Measurements from ENCODE around the gene CEP152.

Gene CEP152

DNA sequence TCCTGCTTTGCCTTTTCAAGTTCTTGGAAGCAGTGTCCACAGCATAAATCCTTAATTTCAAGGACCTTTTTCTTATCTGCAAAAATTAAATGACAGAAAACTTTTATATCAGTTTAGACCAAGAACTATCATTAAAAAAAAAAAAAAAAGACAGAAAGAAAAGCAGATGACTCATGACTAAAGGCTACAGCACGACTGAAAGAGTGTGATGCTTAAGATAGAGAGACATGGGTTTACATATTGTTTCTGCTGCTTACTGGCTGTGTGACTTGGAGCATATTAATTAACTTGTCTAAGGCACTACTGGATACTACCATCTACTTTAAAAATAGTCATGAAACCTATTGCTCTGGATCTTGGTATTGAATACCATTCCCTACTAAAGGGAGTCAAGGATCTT lies 62.3 kb downstream of the CEP152 start:
- Histone ChIP-seq H3K9me3 (ENCODE audit: low read length) (no peaks in the 10 kb centered on the region), H2AFZ (ENCODE audit: low read depth, low read length) (no peak overlapping the region), H3K36me3 (ENCODE audit: insufficient read depth, low read length) (peaks cover 21% of the 10 kb centered on the region), H3K4me3 (ENCODE audit: low read length) (no peak overlapping the region), H3K4me1 (ENCODE audit: insufficient read depth, low read length) (no peaks in the 10 kb centered on the region), H3K27me3 (ENCODE audit: insufficient read depth, low read length) (no peaks in the 10 kb centered on the region)

DNA sequence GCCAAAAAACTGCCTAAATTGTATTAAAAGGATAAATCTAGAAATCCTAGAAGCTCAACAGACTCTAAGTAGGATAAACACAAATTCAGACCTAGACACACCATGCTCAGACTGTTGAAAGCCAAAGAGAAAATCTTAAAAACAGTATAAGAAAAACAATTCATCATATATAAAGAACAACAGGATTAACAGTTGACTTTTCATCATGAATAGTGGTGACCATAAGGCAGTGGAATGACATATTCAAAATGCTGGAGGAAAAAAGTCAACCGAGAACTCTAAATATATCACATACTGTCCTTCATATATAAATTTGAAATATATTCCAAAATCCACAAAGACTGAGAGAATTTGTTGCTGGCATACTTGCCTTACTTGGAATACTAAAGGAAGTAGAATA lies 77.3 kb downstream of the CEP152 start:
- H3K27me3 ChIP-seq (ENCODE audit: insufficient read depth, low read length), result no peaks in the 10 kb centered on the region
- no peaks in the 10 kb centered on the region for H3K9me3 ChIP-seq (ENCODE audit: low read length)
- H3K4me3 ChIP-seq (ENCODE audit: low read length), result no peak overlapping the region
- no peak overlapping the region for H2AFZ ChIP-seq (ENCODE audit: low read depth, low read length)
- H3K36me3 ChIP-seq (ENCODE audit: insufficient read depth, low read length), result peaks cover 9% of the 10 kb centered on the region
- H3K4me1 ChIP-seq (ENCODE audit: insufficient read depth, low read length), result no peaks in the 10 kb centered on the region

DNA sequence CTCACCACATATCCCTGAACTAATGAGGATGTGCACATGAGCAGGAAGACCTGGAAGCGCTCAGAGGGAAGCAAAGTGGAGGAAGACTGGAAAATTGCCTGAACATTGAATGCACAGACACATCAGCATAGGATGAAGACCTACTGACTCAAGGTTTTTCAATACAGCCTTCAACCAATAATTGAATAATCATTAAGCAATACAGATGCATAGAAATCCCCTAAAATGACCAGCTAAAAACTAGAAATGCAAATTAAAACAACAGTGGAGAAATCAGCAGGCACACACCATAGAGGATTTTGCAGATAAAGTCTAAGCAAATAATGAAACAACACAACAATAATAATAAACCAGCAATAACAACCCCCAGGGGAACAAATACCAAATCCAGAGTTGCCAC lies 80.4 kb downstream of the CEP152 start:
- H3K4me3 ChIP-seq (ENCODE audit: low read length), result no peak overlapping the region
- no peaks in the 10 kb centered on the region for H3K4me1 ChIP-seq (ENCODE audit: insufficient read depth, low read length)
- no peak overlapping the region for H2AFZ ChIP-seq (ENCODE audit: low read depth, low read length)
- H3K27me3 ChIP-seq (ENCODE audit: insufficient read depth, low read length), result no peaks in the 10 kb centered on the region
- no peaks in the 10 kb centered on the region for H3K9me3 ChIP-seq (ENCODE audit: low read length)
- no peaks in the 10 kb centered on the region for H3K36me3 ChIP-seq (ENCODE audit: insufficient read depth, low read length)

DNA sequence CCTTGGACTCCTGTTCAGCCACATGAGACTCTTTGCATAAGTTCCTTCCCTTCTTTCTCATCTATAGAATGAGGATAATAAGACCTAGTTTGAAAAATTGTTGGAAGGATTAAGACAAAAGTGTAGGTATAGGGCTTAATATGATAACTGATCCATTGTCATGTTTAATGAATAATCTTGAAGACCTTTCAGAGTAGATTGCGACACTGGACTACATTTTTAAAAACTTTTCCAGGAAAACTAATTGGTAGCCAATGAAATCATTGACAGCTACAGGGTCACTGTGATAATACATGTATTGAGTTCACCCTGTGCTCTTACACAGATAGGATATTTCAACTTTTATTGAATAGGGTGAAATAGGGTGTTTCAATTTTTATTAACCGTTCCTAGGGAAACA lies 86.9 kb downstream of the CEP152 start:
- Histone ChIP-seq H2AFZ (ENCODE audit: low read depth, low read length) (no peak overlapping the region), H3K4me3 (ENCODE audit: low read length) (no peak overlapping the region), H3K36me3 (ENCODE audit: insufficient read depth, low read length) (no peaks in the 10 kb centered on the region), H3K9me3 (ENCODE audit: low read length) (no peaks in the 10 kb centered on the region), H3K27me3 (ENCODE audit: insufficient read depth, low read length) (no peaks in the 10 kb centered on the region), H3K4me1 (ENCODE audit: insufficient read depth, low read length) (no peaks in the 10 kb centered on the region)

- no peaks in the 10 kb centered on the region for H3K9me3 ChIP-seq (ENCODE audit: low read length)
- H3K4me1 ChIP-seq (ENCODE audit: insufficient read depth, low read length), result no peaks in the 10 kb centered on the region
- H3K4me3 ChIP-seq (ENCODE audit: low read length), result no peak overlapping the region
- no peak overlapping the region for H2AFZ ChIP-seq (ENCODE audit: low read depth, low read length)
- H3K27me3 ChIP-seq (ENCODE audit: insufficient read depth, low read length), result no peaks in the 10 kb centered on the region
- H3K36me3 ChIP-seq (ENCODE audit: insufficient read depth, low read length), result no peaks in the 10 kb centered on the region
These were observed 87.9 kb downstream of the CEP152 start for GRCh38 chr15:48722764-48723661.

DNA sequence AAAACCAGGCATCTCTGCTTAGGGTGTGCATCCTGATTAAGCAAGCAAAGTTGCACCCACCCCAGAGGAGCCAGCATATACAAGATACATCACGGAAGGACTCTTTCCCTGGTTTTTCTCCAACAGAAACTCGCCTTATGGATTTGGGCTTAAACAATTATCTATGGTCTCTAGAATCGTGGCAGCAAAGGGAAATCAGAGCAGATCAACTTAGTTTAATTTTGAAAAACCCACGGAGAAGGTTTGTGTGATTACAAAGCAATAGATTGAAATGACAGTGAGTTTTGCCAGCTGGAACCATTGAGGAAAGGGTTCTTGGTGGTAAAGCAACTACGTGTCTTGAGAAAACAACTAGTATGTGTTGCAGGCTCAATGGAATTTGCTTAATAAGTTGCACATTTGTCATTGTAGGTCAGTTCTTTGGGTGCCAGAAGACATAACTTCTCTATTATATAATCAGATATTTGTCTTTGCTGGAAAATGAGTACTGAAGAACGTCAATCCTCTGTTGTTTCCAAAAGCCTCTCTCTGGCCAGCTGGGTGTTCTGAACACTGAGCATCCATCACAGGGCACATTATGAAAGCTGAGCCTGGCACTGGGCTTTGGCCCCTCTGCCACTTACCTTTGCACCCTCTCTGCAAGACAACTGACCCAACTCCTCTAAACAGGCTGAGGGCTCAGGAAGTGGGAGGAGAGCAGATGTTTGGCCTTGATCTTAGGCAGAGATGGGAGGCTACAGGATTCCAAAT lies 89.6 kb downstream of the CEP152 start:
- Histone ChIP-seq H3K4me3 (ENCODE audit: low read length) (no peak overlapping the region), H3K9me3 (ENCODE audit: low read length) (no peaks in the 10 kb centered on the region), H3K27me3 (ENCODE audit: insufficient read depth, low read length) (no peaks in the 10 kb centered on the region)

DNA sequence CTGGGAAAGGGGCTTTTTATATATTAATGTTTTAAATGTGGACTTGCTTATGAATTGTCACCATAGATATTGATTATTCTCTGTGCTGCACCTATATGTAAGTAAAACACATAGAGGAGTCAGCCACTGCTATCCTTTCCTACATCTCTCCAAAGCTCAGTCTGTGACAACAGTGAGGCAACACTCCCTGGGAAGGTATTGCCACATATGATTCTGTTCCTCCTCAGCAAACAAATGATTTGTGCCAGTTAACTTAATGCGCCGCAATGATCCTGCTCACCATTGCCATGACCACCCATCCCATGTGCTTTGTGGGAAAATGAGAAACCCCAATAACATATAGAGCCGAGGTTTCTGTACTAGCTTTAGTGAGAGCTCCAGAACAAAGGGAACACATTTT lies 90.2 kb downstream of the CEP152 start:
- no peaks in the 10 kb centered on the region for H3K9me3 ChIP-seq (ENCODE audit: low read length)
- H3K27me3 ChIP-seq (ENCODE audit: insufficient read depth, low read length), result no peaks in the 10 kb centered on the region
- no peak overlapping the region for H3K4me3 ChIP-seq (ENCODE audit: low read length)
- H3K4me1 ChIP-seq (ENCODE audit: insufficient read depth, low read length), result no peaks in the 10 kb centered on the region
- H2AFZ ChIP-seq (ENCODE audit: low read depth, low read length), result no peak overlapping the region
- no peaks in the 10 kb centered on the region for H3K36me3 ChIP-seq (ENCODE audit: insufficient read depth, low read length)

More for the DNA sequence above, 89.6 kb downstream of the CEP152 start:
- H2AFZ ChIP-seq (ENCODE audit: low read depth, low read length), result no peak overlapping the region
- H3K36me3 ChIP-seq (ENCODE audit: insufficient read depth, low read length), result no peaks in the 10 kb centered on the region
- no peaks in the 10 kb centered on the region for H3K4me1 ChIP-seq (ENCODE audit: insufficient read depth, low read length)

DNA sequence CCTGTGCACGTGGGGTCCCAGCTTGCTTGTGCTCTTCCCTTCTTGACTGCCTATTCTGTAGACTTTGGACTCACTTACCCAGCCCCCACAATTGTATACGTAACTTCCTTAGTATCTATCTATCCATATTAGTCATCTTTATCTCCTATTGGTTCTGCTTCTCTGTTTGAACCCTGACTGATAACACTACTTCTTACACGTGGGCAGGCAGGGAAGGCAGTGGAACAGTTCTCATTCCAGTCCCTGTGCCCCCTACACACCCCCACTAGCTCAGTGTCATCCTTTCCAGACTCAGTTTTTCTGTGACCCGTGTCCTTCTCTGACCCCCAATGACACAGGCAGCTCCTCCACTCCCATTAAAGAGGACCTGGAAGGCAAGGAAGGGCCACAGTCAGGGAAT lies 91.2 kb downstream of the CEP152 start:
- Histone ChIP-seq H3K4me1 (ENCODE audit: insufficient read depth, low read length) (no peaks in the 10 kb centered on the region), H3K4me3 (ENCODE audit: low read length) (no peak overlapping the region), H3K36me3 (ENCODE audit: insufficient read depth, low read length) (no peaks in the 10 kb centered on the region), H2AFZ (ENCODE audit: low read depth, low read length) (no peak overlapping the region), H3K9me3 (ENCODE audit: low read length) (no peaks in the 10 kb centered on the region), H3K27me3 (ENCODE audit: insufficient read depth, low read length) (no peaks in the 10 kb centered on the region)

GRCh38 chr15:48718646-48719045 lies 92.2 kb downstream of the CEP152 start:
- H2AFZ ChIP-seq (ENCODE audit: low read depth, low read length), result no peak overlapping the region
- no peak overlapping the region for H3K4me3 ChIP-seq (ENCODE audit: low read length)
- no peaks in the 10 kb centered on the region for H3K4me1 ChIP-seq (ENCODE audit: insufficient read depth, low read length)
- no peaks in the 10 kb centered on the region for H3K27me3 ChIP-seq (ENCODE audit: insufficient read depth, low read length)
- H3K36me3 ChIP-seq (ENCODE audit: insufficient read depth, low read length), result no peaks in the 10 kb centered on the region
- no peaks in the 10 kb centered on the region for H3K9me3 ChIP-seq (ENCODE audit: low read length)

DNA sequence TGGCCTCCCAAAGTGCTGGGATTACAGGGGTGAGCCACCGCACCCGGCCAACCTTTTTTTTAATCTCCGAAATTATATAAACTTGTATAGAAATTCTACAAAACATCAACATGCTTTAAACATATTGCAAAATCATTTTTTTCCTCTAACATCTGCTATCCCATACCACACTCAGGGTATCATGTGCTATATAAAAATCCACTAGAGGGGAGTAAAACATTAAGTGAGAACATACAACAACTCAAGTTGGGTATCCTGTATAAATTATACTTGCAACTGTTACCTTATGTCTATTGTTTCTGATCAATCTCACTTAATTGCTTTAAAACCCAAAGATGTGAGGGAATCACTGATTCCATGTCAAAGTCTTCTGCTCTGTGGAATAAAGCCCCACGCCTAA lies 93.4 kb downstream of the CEP152 start:
- Histone ChIP-seq H2AFZ (ENCODE audit: low read depth, low read length) (no peak overlapping the region), H3K27me3 (ENCODE audit: insufficient read depth, low read length) (no peaks in the 10 kb centered on the region), H3K4me1 (ENCODE audit: insufficient read depth, low read length) (no peaks in the 10 kb centered on the region), H3K4me3 (ENCODE audit: low read length) (no peak overlapping the region), H3K36me3 (ENCODE audit: insufficient read depth, low read length) (no peaks in the 10 kb centered on the region), H3K9me3 (ENCODE audit: low read length) (no peaks in the 10 kb centered on the region)

GRCh38 chr15:48712546-48712945 lies 98.3 kb downstream of the CEP152 start:
- Histone ChIP-seq H3K9me3 (ENCODE audit: low read length) (no peaks in the 10 kb centered on the region), H3K4me1 (ENCODE audit: insufficient read depth, low read length) (no peaks in the 10 kb centered on the region), H3K4me3 (ENCODE audit: low read length) (no peak overlapping the region), H2AFZ (ENCODE audit: low read depth, low read length) (no peak overlapping the region), H3K27me3 (ENCODE audit: insufficient read depth, low read length) (no peaks in the 10 kb centered on the region), H3K36me3 (ENCODE audit: insufficient read depth, low read length) (no peaks in the 10 kb centered on the region)

- no peaks in the 10 kb centered on the region for H3K9me3 ChIP-seq (ENCODE audit: low read length)
- no peaks in the 10 kb centered on the region for H3K4me1 ChIP-seq (ENCODE audit: insufficient read depth, low read length)
- no peak overlapping the region for H2AFZ ChIP-seq (ENCODE audit: low read depth, low read length)
- no peaks in the 10 kb centered on the region for H3K27me3 ChIP-seq (ENCODE audit: insufficient read depth, low read length)
- H3K4me3 ChIP-seq (ENCODE audit: low read length), result no peak overlapping the region
- no peaks in the 10 kb centered on the region for H3K36me3 ChIP-seq (ENCODE audit: insufficient read depth, low read length)
These were observed 99.8 kb downstream of the CEP152 start for GRCh38 chr15:48710952-48711495.

DNA sequence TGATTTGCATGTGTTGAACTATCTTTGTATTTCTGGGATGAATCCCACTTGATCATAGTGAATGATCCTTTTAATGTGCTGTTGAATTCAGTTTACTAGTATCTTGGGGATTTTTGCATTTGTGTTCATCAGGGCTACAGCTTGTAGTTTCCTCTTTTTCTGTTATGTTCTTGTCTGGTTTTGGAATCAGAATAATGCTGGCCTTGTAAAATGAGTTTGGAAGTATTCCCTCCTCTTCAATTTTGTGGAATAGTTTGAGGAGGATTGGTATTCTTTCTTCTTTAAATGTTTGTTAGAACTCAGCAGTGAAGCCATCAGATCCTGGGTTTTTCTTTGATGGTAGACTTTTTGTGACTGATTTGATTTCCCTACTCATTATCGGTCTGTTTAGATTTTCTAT lies 102.2 kb downstream of the CEP152 start:
- Histone ChIP-seq H3K4me3 (ENCODE audit: low read length) (no peak overlapping the region), H3K9me3 (ENCODE audit: low read length) (no peaks in the 10 kb centered on the region), H3K36me3 (ENCODE audit: insufficient read depth, low read length) (no peaks in the 10 kb centered on the region), H2AFZ (ENCODE audit: low read depth, low read length) (no peak overlapping the region), H3K27me3 (ENCODE audit: insufficient read depth, low read length) (no peaks in the 10 kb centered on the region), H3K4me1 (ENCODE audit: insufficient read depth, low read length) (no peaks in the 10 kb centered on the region)
